ENCODE results near the gene PRR13. TPM values are rescaled to one million over a fixed set of nuclear protein-coding genes. Genes with fewer than 3 reads are reported as not detected.

Gene PRR13
- total RNA-seq = 52.8 and 68.9 TPM in 2 replicates

GRCh38 chr12:53441040-53441833 is at the start of gene PRR13:
Gene PRR13 (plus strand): TSS chr12:53441734. CDS start chr12:53442715, 981 bp downstream.

GRCh38 chr12:53423597-53423996 is 17.9 kb upstream of the PRR13 start, which contains the start of gene AMHR2:
Gene AMHR2 (plus strand): TSS chr12:53423855. CDS start chr12:53423935, 80 bp downstream.

GRCh38 chr12:53451661-53452158 is 10.2 kb downstream of the PRR13 start, which contains the start of gene PCBP2:
Gene PCBP2 (plus strand): TSS chr12:53452102. CDS start chr12:53454801, 2,699 bp downstream.

Other genes with a start within 250 kb of the PRR13 start
- gene ITGB7, start 234.5 kb upstream of the PRR13 start, total RNA-seq = under 0.01 TPM in 1 of 2 replicates, not detected in the other
- gene RARG, start 209.5 kb upstream of the PRR13 start, total RNA-seq = 8.5 and 12.3 TPM in 2 replicates
- gene ESPL1, start 173.4 kb upstream of the PRR13 start, total RNA-seq = 6.2 and 10.9 TPM in 2 replicates
- 308 and 327 TPM in 2 replicates for gene PFDN5, start 146.2 kb upstream of the PRR13 start, total RNA-seq
- 34.2 and 45.7 TPM in 2 replicates for gene MYG1, start 142.0 kb upstream of the PRR13 start, total RNA-seq
- 51.0 and 53.5 TPM in 2 replicates for gene AAAS, start 120.1 kb upstream of the PRR13 start, total RNA-seq
- not detected in 2 replicates for gene SP7, start 105.4 kb upstream of the PRR13 start, total RNA-seq
- gene SP1, start 61.6 kb upstream of the PRR13 start, total RNA-seq = 44.6 and 48.7 TPM in 2 replicates
- not detected in 2 replicates for gene AMHR2, start 17.9 kb upstream of the PRR13 start, total RNA-seq
- gene PCBP2, start 10.4 kb downstream of the PRR13 start, total RNA-seq = 420 and 457 TPM in 2 replicates
- gene MAP3K12, start 57.7 kb downstream of the PRR13 start, total RNA-seq = 18.9 and 21.5 TPM in 2 replicates
- 50.3 and 52.9 TPM in 2 replicates for gene TARBP2, start 59.5 kb downstream of the PRR13 start, total RNA-seq
- gene NPFF, start 65.8 kb downstream of the PRR13 start, total RNA-seq = not detected in 2 replicates
- gene ATF7, start 184.6 kb downstream of the PRR13 start, total RNA-seq = 18.6 and 27.4 TPM in 2 replicates
- 166 and 176 TPM in 2 replicates for gene ATP5MC2, start 234.3 kb downstream of the PRR13 start, total RNA-seq